Ascending aorta (tissue), 2 donors: ENCODE measurements around the gene SLC35F3. TPM values are rescaled to one million over a fixed set of nuclear protein-coding genes. Genes with fewer than 3 reads are reported as not detected.
"Not testable (repeated sequence)": the region's sequence is repeated elsewhere in the genome, so short reads cannot be mapped to it uniquely, and the experiment has no call there.

ENCODE experiments used
- DNase-seq, 2 donors: peaks; one replicate each; pipeline ENCODE4 v3.0.0-alpha.2; 2019; ENCODE audit warnings: low spot score in 2 of 2
- H3K27ac ChIP-seq, 2 donors: fragments of 200-600 bp; sonication (generic); one replicate each; pipeline ENCODE4 v1.5.1; 2016 to 2017; ENCODE audit warnings: mild to moderate bottlenecking in 1 of 2
- H3K27me3 ChIP-seq: fragments of 200-600 bp; sonication (generic); one replicate; pipeline ENCODE4 v1.5.1; 2017
- H3K36me3 ChIP-seq, 2 donors: fragments of 200-600 bp; sonication (generic); one replicate each; pipeline ENCODE4 v1.5.1; 2016
- H3K4me1 ChIP-seq, 2 donors: fragments of 200-600 bp; sonication (generic); one replicate each; pipeline ENCODE4 v1.5.1; 2016 to 2017; ENCODE audit warnings: mild to moderate bottlenecking in 1 of 2
- H3K4me3 ChIP-seq, 2 donors: fragments of 200-600 bp; sonication (generic); one replicate each; pipeline ENCODE4 v1.5.1; 2016 to 2017; ENCODE audit warnings: mild to moderate bottlenecking in 1 of 2
- H3K9me3 ChIP-seq, 2 donors: fragments of 200-600 bp; sonication (generic); one replicate each; pipeline ENCODE4 v1.5.1; 2016
- CTCF ChIP-seq, 3 experiments: fragments of 200-600 bp in 2 of 3; fragments of 450-650 bp in 1 of 3; sonication (generic) in 2 of 3; IDR thresholded peaks; one replicate each; pipeline ENCODE4 v1.5.1; 2016 to 2019; ENCODE audit warnings: antibody characterized with exemption in 3 of 3, mild to moderate bottlenecking in 1 of 3, moderate library complexity in 1 of 3
- intact Hi-C: fragments of 100-400 bp; cut with DNase I; formaldehyde crosslinking; loops from one replicate; pipeline ENCODE4 v1.15.1; 2023
- total RNA-seq: library from RNA; depleted of rRNA; stranded (reverse); fragments of >200 nt; gene quantifications from one replicate; pipeline ENCODE4 v1.1.0, GENCODE V29; 2016

SLC35F3 gene
- total RNA-seq, 1 donor from 2014 or later: 1.4 TPM

- Histone ChIP-seq H3K27me3 (no peaks in the 10 kb centered on the region), H3K4me1 (no peaks in the 10 kb centered on the region), H3K9me3 (peaks cover 0 to 8% of the 10 kb centered on the region in 2 donors), H3K4me3 (no peak overlapping the region), H3K36me3 (no peaks in the 10 kb centered on the region), H3K27ac (no peak overlapping the region)
- TF ChIP-seq CTCF (IDR thresholded peaks at IDR 0.05): no peak
- no peak for DNase-seq
- intact Hi-C loops: no loop called here
Observed at GRCh38 chr1:234201600-234201999, 297.1 kb downstream of the SLC35F3 start.

- no peaks in the 10 kb centered on the region for H3K36me3 ChIP-seq
- H3K4me1 ChIP-seq: no peaks in the 10 kb centered on the region
- no peaks in the 10 kb centered on the region for H3K27me3 ChIP-seq
- no peak overlapping the region for H3K27ac ChIP-seq
- H3K9me3 ChIP-seq: no peaks in the 10 kb centered on the region
- TF ChIP-seq CTCF (IDR thresholded peaks at IDR 0.05): no peak
- no peak overlapping the region for H3K4me3 ChIP-seq
- DNase-seq: no peak
- intact Hi-C loops: no loop called here
Observed at GRCh38 chr1:234205966-234206365, 301.5 kb downstream of the SLC35F3 start.

- intact Hi-C loops: no loop called here
- H3K27me3 ChIP-seq: no peaks in the 10 kb centered on the region
- no peak overlapping the region for H3K4me3 ChIP-seq
- no peak overlapping the region for H3K27ac ChIP-seq
- H3K4me1 ChIP-seq: no peaks in the 10 kb centered on the region
- no peak for TF ChIP-seq CTCF (IDR thresholded peaks at IDR 0.05)
- H3K9me3 ChIP-seq: no peaks in the 10 kb centered on the region
- no peak for DNase-seq
- no peaks in the 10 kb centered on the region for H3K36me3 ChIP-seq
Observed at GRCh38 chr1:234206651-234207284, 302.3 kb downstream of the SLC35F3 start.

GRCh38 chr1:234208351-234208750 is 303.9 kb downstream of the SLC35F3 start:
- H3K27ac ChIP-seq: no peak overlapping the region
- no peak for DNase-seq
- no peaks in the 10 kb centered on the region for H3K36me3 ChIP-seq
- intact Hi-C loops: no loop called here
- no peak overlapping the region for H3K4me3 ChIP-seq
- TF ChIP-seq CTCF (IDR thresholded peaks at IDR 0.05): no peak
- no peaks in the 10 kb centered on the region for H3K27me3 ChIP-seq
- no peaks in the 10 kb centered on the region for H3K4me1 ChIP-seq
- no peaks in the 10 kb centered on the region for H3K9me3 ChIP-seq

GRCh38 chr1:234208791-234209190 is 304.3 kb downstream of the SLC35F3 start:
- no peak for TF ChIP-seq CTCF (IDR thresholded peaks at IDR 0.05)
- H3K27me3 ChIP-seq: no peaks in the 10 kb centered on the region
- H3K4me3 ChIP-seq: no peak overlapping the region
- no peaks in the 10 kb centered on the region for H3K9me3 ChIP-seq
- no peaks in the 10 kb centered on the region for H3K36me3 ChIP-seq
- no peak for DNase-seq
- H3K4me1 ChIP-seq: no peaks in the 10 kb centered on the region
- intact Hi-C loops: no loop called here
- H3K27ac ChIP-seq: no peak overlapping the region

GRCh38 chr1:234210429-234210828 is 306.0 kb downstream of the SLC35F3 start:
- H3K4me1 ChIP-seq, H3K4me3 ChIP-seq, H3K27me3 ChIP-seq, H3K27ac ChIP-seq, H3K36me3 ChIP-seq, intact Hi-C loops, DNase-seq, H3K9me3 ChIP-seq: not testable (repeated sequence)

- H3K9me3 ChIP-seq, H3K27me3 ChIP-seq, H3K4me3 ChIP-seq, H3K27ac ChIP-seq, H3K36me3 ChIP-seq, intact Hi-C loops, DNase-seq, H3K4me1 ChIP-seq: not testable (repeated sequence)
Observed at GRCh38 chr1:234211855-234212254, 307.4 kb downstream of the SLC35F3 start.
